Measurements from ENCODE around the gene SPINK4. TPM values are rescaled to one million over a fixed set of nuclear protein-coding genes. Genes with fewer than 3 reads are reported as not detected.

SPINK4 gene
- total RNA-seq, 1 experiment from 2014 or later: not detected

GRCh38 chr9:33244137-33244784, 4.3 kb downstream of the SPINK4 start:
- ChIA-PET CTCF (no interaction called here), POLR2A (no interaction called here), RAD21 (ENCODE audit: low non-redundant PET in 1 of 2, low total read pairs in 2 of 2, uncharacterized antibody in 2 of 2, unreplicated experiment in 2 of 2) (no interaction called here)
- ATAC-seq (no peak), DNase-seq (ENCODE audit: low read depth, low spot score) (no peak)
- no peak overlapping the region for H3K4me3 ChIP-seq (replicated peaks in 1 of 2; ENCODE audit: low read depth in 1 of 2, low read length in 2 of 2)
- H3K4me2 ChIP-seq (ENCODE audit: low read length): no peak overlapping the region
- H3K9me3 ChIP-seq (ENCODE audit: control insufficient read depth in 1 of 2, insufficient read depth in 1 of 2, low read depth in 1 of 2, low read length in 2 of 2): no peaks in the 10 kb centered on the region
- H3K36me3 ChIP-seq (ENCODE audit: control insufficient read depth in 1 of 2, insufficient read depth in 2 of 2, low read length in 2 of 2): no peaks in the 10 kb centered on the region
- no peaks in the 10 kb centered on the region for H3K27me3 ChIP-seq (ENCODE audit: insufficient read depth, low read length)
- H3K79me2 ChIP-seq (ENCODE audit: insufficient read depth, low read length): no peaks in the 10 kb centered on the region
- no peak overlapping the region for H2AFZ ChIP-seq (ENCODE audit: low read depth, low read length, poor library complexity, severe bottlenecking)
- no TSS peak for BruUV-seq (replicated peaks)
- no peaks in the 10 kb centered on the region for H3K4me1 ChIP-seq (ENCODE audit: control insufficient read depth in 1 of 2, insufficient read depth in 2 of 2, low read length in 2 of 2)
- no peaks in the 10 kb centered on the region for H3K9me2 ChIP-seq (ENCODE audit: insufficient read depth)
- H4K20me1 ChIP-seq (ENCODE audit: insufficient read depth): no peaks in the 10 kb centered on the region
- no peak overlapping the region for H3K27ac ChIP-seq (ENCODE audit: low read depth, low read length)
- no peak overlapping the region for H3K9ac ChIP-seq (ENCODE audit: low read length)
- TF ChIP-seq FOSL1 (IDR thresholded peaks at IDR 0.05; ENCODE audit: low read depth) (no peak), ZBTB33 (IDR thresholded peaks at IDR 0.05; ENCODE audit: extremely low read depth, insufficient replicate concordance, low read length) (no peak), EZH2phosphoT487 (IDR thresholded peaks at IDR 0.05; ENCODE audit: borderline replicate concordance) (no peak), CBX3 (IDR thresholded peaks at IDR 0.05; ENCODE audit: low read depth) (no peak), SP1 (IDR thresholded peaks at IDR 0.05; ENCODE audit: low read depth) (no peak), YY1 (IDR thresholded peaks at IDR 0.05; ENCODE audit: extremely low read depth, insufficient replicate concordance, low read depth, low read length) (no peak)
- TF ChIP-seq, protein P1, sequence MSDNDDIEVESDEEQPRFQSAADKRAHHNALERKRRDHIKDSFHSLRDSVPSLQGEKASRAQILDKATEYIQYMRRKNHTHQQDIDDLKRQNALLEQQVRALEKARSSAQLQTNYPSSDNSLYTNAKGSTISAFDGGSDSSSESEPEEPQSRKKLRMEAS (IDR thresholded peaks at IDR 0.05): no peak
- TF ChIP-seq, protein P2, sequence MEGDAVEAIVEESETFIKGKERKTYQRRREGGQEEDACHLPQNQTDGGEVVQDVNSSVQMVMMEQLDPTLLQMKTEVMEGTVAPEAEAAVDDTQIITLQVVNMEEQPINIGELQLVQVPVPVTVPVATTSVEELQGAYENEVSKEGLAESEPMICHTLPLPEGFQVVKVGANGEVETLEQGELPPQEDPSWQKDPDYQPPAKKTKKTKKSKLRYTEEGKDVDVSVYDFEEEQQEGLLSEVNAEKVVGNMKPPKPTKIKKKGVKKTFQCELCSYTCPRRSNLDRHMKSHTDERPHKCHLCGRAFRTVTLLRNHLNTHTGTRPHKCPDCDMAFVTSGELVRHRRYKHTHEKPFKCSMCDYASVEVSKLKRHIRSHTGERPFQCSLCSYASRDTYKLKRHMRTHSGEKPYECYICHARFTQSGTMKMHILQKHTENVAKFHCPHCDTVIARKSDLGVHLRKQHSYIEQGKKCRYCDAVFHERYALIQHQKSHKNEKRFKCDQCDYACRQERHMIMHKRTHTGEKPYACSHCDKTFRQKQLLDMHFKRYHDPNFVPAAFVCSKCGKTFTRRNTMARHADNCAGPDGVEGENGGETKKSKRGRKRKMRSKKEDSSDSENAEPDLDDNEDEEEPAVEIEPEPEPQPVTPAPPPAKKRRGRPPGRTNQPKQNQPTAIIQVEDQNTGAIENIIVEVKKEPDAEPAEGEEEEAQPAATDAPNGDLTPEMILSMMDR (IDR thresholded peaks at IDR 0.05 in 2 of 3, conservative IDR thresholded peaks at IDR 0.05 in 1 of 3; ENCODE audit: borderline replicate concordance in 1 of 3, insufficient read depth in 1 of 3, low read depth in 2 of 3, low read length in 2 of 3): no peak
- intact Hi-C loops (cut with micrococcal nuclease): no loop called here

Measured in HCT116 (cell line).